NCI-H1436 (cell line): ENCODE measurements around the gene ATP6V1F.
"Not testable (repeated sequence)": the region's sequence is repeated elsewhere in the genome, so short reads cannot be mapped to it uniquely, and the experiment has no call there.

Experiments
- DNase-seq: peaks from one replicate; lab custom pipeline; 2025; lab: John Stamatoyannopoulos, UW

ATP6V1F gene

DNA sequence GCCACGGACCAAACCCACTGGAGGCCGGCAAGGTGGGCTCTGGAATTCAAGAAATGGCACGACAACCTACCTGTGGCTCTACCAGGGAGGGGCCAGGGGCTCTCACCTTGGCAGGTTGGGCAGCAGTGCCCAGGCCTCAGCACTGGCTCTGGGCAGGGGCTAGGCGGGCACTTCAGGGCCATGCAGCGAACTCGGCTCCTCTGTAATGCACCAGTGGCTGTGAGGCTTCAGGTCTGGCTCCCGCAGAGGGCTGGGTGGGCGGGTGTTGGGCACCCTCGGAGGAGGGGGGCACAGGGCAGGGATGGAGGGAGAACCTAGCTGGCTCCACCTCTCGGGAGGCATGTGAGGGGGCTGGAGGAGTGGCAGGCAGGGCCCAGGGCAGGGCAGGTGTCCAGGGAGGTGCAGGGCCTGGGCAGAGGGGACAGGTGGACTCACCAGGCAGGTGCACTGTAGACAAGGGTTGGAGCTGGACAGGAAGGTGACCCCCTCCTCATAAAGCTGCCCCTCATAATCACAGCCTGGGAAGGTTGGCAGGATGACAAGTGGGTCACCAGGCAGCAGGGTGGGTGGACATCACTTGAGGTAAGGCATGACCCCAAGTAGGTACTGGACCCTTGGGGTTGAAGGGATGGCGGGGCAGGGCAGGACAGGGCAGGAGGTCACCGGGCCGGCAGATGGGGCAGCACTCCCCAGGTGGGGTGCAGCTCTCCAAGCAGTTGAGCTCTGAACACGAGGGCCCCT is 41.1 kb downstream of the ATP6V1F start:
- DNase-seq, result no peak

- peak; percentile 47 for DNase-seq
Observed at GRCh38 chr7:128904381-128905197, 41.9 kb downstream of the ATP6V1F start.

DNA sequence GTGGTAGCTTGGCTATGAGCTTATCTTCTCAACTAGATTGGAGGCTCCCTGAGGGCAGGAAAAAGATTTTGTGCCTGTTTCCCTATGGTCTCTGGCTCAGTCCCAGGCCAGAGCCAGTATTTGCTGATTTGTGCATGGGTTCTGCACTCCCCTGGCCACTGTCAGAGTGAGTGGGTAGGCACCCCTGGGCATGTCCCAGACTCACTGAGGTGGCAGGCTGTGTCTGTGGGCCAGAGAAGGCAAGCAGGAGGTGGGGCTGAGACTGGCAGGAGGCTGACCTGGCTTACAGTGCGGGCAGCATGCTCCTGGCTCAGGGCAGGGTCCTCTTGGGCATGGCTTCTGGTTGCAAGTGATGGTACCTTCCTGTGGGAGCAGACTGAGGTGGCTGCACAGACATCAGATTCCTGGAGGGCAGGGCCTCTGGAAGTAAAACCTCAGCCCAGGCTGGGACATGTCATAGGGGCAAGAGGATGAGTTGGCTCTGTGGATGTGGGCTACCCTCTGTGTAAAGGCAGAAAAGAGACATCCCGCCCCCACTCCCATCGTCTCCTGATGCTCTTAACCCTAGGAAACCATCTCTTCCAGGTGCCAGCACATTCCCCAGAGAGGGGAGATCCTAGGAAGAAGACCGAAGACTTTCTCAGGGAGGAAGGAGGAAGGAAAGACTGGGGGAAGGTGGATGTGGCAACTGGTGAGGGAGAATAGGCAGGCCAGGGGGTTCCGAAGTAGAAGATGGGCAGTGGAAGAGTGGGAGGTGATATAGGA is 43.5 kb downstream of the ATP6V1F start:
- no peak for DNase-seq

- DNase-seq, result no peak
Observed at GRCh38 chr7:128906766-128907559, 44.3 kb downstream of the ATP6V1F start.

DNA sequence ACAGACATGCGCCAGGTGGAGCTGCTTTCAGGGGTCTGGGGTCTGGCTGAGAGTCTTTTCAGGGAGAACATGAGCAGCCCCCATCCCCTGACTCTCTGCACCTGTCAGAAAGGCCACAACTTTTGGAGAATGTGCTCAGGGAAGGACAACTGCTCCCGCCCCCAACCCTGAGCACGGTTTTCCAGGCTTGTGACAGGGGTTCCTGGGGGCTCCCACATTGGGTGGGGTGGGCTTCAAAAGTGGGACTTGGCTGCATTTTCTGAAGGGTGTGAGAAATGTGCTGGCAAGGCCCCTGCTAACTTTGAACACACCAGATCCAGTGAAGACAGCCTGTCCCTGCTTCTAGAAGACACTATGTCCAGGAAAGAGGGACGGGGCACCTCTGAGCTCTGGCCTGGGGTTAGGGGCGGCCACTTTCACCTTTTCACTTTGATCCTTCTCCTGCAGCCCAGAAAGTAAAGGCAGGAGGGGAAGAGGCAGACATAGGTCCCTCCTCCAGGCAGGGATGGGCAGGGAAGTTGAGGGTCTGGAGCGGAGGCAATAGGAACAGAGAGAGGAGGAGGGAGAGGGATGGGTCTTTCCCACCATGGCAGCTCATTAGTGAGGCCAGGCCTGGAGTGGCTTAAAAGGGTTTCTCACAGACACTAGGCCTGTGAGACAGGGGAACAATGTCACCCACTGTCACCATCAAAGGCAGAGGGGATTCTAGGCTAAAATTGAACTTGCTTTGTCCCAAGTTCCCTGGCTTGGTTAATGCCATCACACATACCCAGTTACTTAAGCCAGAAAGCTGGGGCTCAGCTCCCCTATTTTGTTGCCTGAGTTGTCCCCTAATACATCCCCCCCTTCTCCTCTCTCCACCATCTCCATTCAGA is 46.3 kb downstream of the ATP6V1F start:
- DNase-seq, result no peak

GRCh38 chr7:128909625-128910568 is 47.2 kb downstream of the ATP6V1F start:
- no peak for DNase-seq

DNA sequence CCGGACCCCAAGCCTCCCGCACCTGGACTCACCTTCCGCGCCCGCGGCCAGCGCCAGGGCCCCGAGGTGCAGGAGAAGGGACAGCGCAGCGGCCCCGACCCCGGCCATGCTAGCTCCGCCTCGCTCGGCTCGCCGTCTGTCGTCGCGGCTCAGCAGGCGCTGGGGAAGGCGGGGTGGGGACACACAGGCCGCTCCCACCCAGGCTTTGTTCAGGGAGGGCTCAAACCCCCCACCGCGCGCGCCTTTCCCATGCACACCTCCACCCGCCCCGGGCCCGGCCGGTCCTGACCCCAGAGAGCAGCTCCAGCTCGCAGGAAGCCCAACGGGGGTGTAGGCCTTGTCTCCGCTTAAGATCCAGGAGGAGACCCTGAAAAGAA is 47.9 kb downstream of the ATP6V1F start, which contains the start of gene KCP:
TSS of gene KCP (minus strand) at position 141 of the 377 bp plus-strand sequence. CDS start at position 108, 33 bp downstream.
- no peak for DNase-seq

GRCh38 chr7:128911423-128912031 is 48.9 kb downstream of the ATP6V1F start:
- DNase-seq, result no peak

DNA sequence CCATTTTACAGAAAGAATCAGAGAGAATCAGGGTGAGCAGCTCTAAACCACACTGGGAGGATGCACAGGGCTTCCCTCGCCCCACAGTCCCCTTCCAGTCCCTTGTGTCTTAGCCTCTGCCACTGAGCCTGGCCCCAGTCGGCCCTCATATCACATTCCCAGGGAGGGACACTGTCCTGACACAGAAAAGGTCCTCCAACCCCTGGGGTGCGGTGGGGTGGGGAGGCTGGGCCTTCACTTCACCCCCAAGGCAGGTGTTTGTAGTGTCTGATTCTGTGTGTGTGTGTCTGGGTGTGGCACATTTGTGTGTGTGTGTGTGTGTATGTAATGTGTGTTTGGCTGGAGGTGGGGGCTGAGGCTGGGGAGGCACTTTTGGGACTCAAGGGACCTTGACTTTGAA is 49.6 kb downstream of the ATP6V1F start:
- DNase-seq, result no peak

GRCh38 chr7:128912709-128913495 is 50.2 kb downstream of the ATP6V1F start:
- DNase-seq, result not testable (repeated sequence)

DNA sequence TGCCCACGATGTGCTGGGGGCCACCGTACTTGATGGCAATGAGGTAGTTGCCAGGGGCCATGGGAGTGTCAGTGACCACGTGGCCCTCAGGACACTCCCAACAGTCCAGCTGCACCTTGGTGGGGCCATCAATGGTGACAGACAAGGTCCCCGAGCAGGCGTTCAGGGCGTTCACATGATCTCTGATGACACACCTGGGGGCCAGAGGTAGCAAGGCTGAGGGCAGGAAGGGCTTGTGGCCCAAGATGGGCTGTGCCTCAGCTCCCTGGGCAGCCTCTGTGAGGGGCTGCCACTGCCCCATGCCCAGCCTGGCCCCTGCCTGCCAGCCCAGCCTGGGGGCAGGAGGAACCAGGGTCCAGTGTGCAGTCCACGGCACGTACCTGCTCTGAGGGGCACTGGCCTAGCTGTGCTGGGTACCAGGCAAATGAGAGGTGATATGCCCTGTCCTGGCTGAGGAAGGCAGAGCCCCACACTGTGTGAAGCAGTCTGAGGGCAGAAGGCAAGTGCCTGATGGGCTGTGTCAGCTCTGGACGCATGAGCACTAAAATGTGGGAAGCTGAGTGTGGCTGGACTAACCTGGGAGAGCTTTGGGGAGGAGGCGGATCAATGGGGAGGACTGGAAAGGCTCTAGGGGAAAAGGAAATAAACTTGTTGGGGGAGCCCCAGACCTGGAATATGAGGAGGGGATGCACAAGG is 51.4 kb downstream of the ATP6V1F start:
- DNase-seq, result no peak

- DNase-seq, result no peak
Observed at GRCh38 chr7:128914566-128915151, 52.0 kb downstream of the ATP6V1F start.

DNA sequence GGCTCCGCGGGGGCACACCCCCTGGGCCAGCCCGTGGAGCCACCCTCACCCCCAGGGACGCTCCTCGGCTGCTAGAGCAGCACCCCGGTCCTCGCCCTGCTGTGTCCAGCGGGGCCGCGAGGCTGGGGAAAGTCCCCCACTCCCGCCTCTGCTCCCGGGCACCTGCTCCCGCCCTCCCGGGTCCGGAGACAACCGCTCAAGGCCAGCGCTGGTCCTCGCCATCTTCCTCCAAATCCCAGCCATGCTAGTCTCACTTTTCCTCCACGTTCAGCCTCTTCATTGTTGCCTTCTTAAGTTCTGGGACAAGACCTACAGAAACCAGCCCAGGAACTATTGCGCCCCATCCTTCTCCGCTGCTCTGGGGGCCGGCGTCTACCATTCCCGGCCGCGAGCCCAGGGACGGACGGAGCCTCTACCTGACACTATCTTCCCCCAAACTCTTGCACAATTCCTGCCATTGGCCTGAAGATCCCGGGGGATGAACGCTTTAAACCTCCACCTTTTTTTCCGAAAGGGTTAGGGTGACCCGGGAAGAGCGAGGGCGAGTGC is 52.7 kb downstream of the ATP6V1F start:
- no peak for DNase-seq
